CD4-positive, alpha-beta T cell (primary cell): ENCODE data around the gene PXMP2. TPM values are rescaled to one million over a fixed set of nuclear protein-coding genes. Genes with fewer than 3 reads are reported as not detected.

ENCODE experiments used
- ATAC-seq: fragments of 200-7000 bp; cut with Tn5 transposase; one replicate; pipeline ENCODE4 v1.10.0; 2022; ENCODE audit warnings: mild to moderate bottlenecking; ENCODE audit not compliant: poor library complexity
- CTCF ChIA-PET: fragments of 350-600 bp; sonication (Branson Sonifier 250); formaldehyde crosslinking; loops from one replicate; lab custom pipeline; 2021; ENCODE audit warnings: antibody characterized with exemption, inconsistent platforms; lab: Charles Lee
- POLR2A ChIA-PET: fragments of 350-600 bp; sonication (Branson Sonifier 250); formaldehyde crosslinking; loops from one replicate; lab custom pipeline; 2021; ENCODE audit warnings: antibody characterized with exemption, inconsistent platforms; lab: Charles Lee
- DNase-seq, 14 experiments: peaks; one replicate each; pipeline ENCODE4 v3.0.0-alpha.2; 2013 to 2020; ENCODE audit warnings: mixed read lengths in 2 of 14
- H3K27ac ChIP-seq, 2 donors: one replicate each; pipeline versions ENCODE4 v1.5.1 to v1.7.0; 2013; ENCODE audit warnings: low read length in 2 of 2, low read depth in 1 of 2, mild to moderate bottlenecking in 1 of 2
- H3K27me3 ChIP-seq, 2 experiments: 1 replicate in 1 of 2; 2 replicates in 1 of 2; pipeline versions ENCODE4 v1.6.1 to v1.7.0; 2013; ENCODE audit warnings: low read length in 2 of 2, control low read depth in 1 of 2, mild to moderate bottlenecking in 1 of 2, moderate library complexity in 1 of 2; ENCODE audit not compliant: insufficient read depth in 2 of 2, control insufficient read depth in 1 of 2
- H3K36me3 ChIP-seq: one replicate; pipeline ENCODE4 v1.6.1; 2013; ENCODE audit warnings: low read length, control low read depth; ENCODE audit not compliant: insufficient read depth
- H3K4me1 ChIP-seq: one replicate; pipeline ENCODE4 v1.6.1; 2013; ENCODE audit warnings: low read length, control low read depth; ENCODE audit not compliant: insufficient read depth
- H3K4me3 ChIP-seq: one replicate; pipeline ENCODE4 v1.5.1; 2013; ENCODE audit warnings: mild to moderate bottlenecking, low read length, moderate library complexity
- H3K9me3 ChIP-seq, 2 experiments: 1 replicate in 1 of 2; 2 replicates in 1 of 2; pipeline versions ENCODE4 v1.6.1 to v1.7.0; 2013; ENCODE audit warnings: low read length in 2 of 2, mild to moderate bottlenecking in 2 of 2, control low read depth in 1 of 2, moderate library complexity in 1 of 2; ENCODE audit not compliant: control insufficient read depth in 1 of 2, insufficient read depth in 1 of 2
- H3K27ac Mint-ChIP-seq: one replicate; pipeline ENCODE4 v1.8.0; 2020; ENCODE audit warnings: mixed read lengths
- H3K27me3 Mint-ChIP-seq: one replicate; pipeline ENCODE4 v1.8.0; 2021; ENCODE audit warnings: mixed read lengths
- H3K36me3 Mint-ChIP-seq: one replicate; pipeline ENCODE4 v1.8.0; 2021; ENCODE audit warnings: low read depth, mixed read lengths
- H3K4me1 Mint-ChIP-seq: one replicate; pipeline ENCODE4 v1.8.0; 2021; ENCODE audit warnings: low read depth, mixed read lengths
- H3K4me3 Mint-ChIP-seq: one replicate; pipeline ENCODE4 v1.8.0; 2020; ENCODE audit warnings: mild to moderate bottlenecking, mixed read lengths
- H3K9me3 Mint-ChIP-seq: one replicate; pipeline ENCODE4 v1.8.0; 2020; ENCODE audit warnings: mixed read lengths
- CTCF ChIP-seq: fragments of 200-600 bp; IDR thresholded peaks from one replicate; pipeline ENCODE4 v1.8.0; 2022; ENCODE audit warnings: antibody characterized with exemption, mild to moderate bottlenecking
- intact Hi-C, 2 experiments: fragments of 100-400 bp; cut with DNase I in 1 of 2; cut with micrococcal nuclease in 1 of 2; formaldehyde crosslinking; loops; one replicate each; pipeline versions ENCODE4 v1.15.1 to v1.9.0; 2023 to 2025; cut with DNase I, micrococcal nuclease
- total RNA-seq, 174 experiments: library from RNA in 2 of 174; stranded (reverse) in 2 of 174; gene quantifications; one replicate each; pipeline ENCODE4 v1.2.3 and lab custom pipeline; 2021 to 2026

PXMP2 gene
- total RNA-seq, 2 experiments from 2014 or later = 2.1 to 2.6 TPM

- POLR2A ChIA-PET = no interaction called here
- no peak overlapping the region for H3K27ac Mint-ChIP-seq
These were observed 15.3 kb downstream of the PXMP2 start for GRCh38 chr12:132702640-132703039.

GRCh38 chr12:132703641-132704040 lies 16.3 kb downstream of the PXMP2 start:
- Histone ChIP-seq H3K27ac (no peak overlapping the region), H3K4me3 (no peak overlapping the region), H3K9me3 (peaks cover 13 to 34% of the 10 kb centered on the region in 2 experiments), H3K36me3 (no peaks in the 10 kb centered on the region), H3K4me1 (no peaks in the 10 kb centered on the region), H3K27me3 (no peaks in the 10 kb centered on the region)
- no peaks in the 10 kb centered on the region for H3K4me1 Mint-ChIP-seq
- CTCF ChIA-PET = no interaction called here
- TF ChIP-seq CTCF = no peak
- no peak overlapping the region for H3K27ac Mint-ChIP-seq
- no peak for DNase-seq
- intact Hi-C loops = no loop called here
- peaks cover 53% of the 10 kb centered on the region for H3K36me3 Mint-ChIP-seq
- ATAC-seq = no peak
- H3K9me3 Mint-ChIP-seq = peaks cover 3% of the 10 kb centered on the region
- H3K4me3 Mint-ChIP-seq = no peak overlapping the region
- POLR2A ChIA-PET = no interaction called here
- no peaks in the 10 kb centered on the region for H3K27me3 Mint-ChIP-seq

More at GRCh38 chr12:132702640-132703039, 15.3 kb downstream of the PXMP2 start:
- Mint-ChIP-seq H3K36me3 (peaks cover 55% of the 10 kb centered on the region), H3K4me3 (no peak overlapping the region), H3K4me1 (no peaks in the 10 kb centered on the region), H3K9me3 (no peaks in the 10 kb centered on the region), H3K27me3 (no peaks in the 10 kb centered on the region)
- CTCF ChIA-PET = no interaction called here
- Histone ChIP-seq H3K9me3 (peaks cover 5 to 27% of the 10 kb centered on the region in 2 experiments), H3K4me1 (no peaks in the 10 kb centered on the region), H3K4me3 (no peak overlapping the region), H3K27ac (no peak overlapping the region), H3K27me3 (no peaks in the 10 kb centered on the region), H3K36me3 (no peaks in the 10 kb centered on the region)
- DNase-seq (no peak), ATAC-seq (no peak)
- intact Hi-C loops = no loop called here
- TF ChIP-seq CTCF = no peak

GRCh38 chr12:132707241-132707640 lies 19.9 kb downstream of the PXMP2 start:
- Mint-ChIP-seq H3K36me3 (peaks cover 45% of the 10 kb centered on the region), H3K27ac (peak overlapping the region; percentile 52), H3K27me3 (no peaks in the 10 kb centered on the region), H3K9me3 (peaks cover 3% of the 10 kb centered on the region), H3K4me3 (peak overlapping the region; percentile 36), H3K4me1 (peaks cover 14% of the 10 kb centered on the region)
- H3K9me3 ChIP-seq = peaks cover 13 to 50% of the 10 kb centered on the region in 2 experiments
- H3K36me3 ChIP-seq = no peaks in the 10 kb centered on the region
- TF ChIP-seq CTCF = no peak
- no peak overlapping the region for H3K4me3 ChIP-seq
- no peaks in the 10 kb centered on the region for H3K27me3 ChIP-seq
- DNase-seq = no peak
- no peak overlapping the region for H3K27ac ChIP-seq
- CTCF ChIA-PET = no interaction called here
- ATAC-seq = no peak
- peaks cover 20% of the 10 kb centered on the region for H3K4me1 ChIP-seq
- POLR2A ChIA-PET = no interaction called here
- intact Hi-C loops = no loop called here
